KOPT-K1 (cell line): ENCODE measurements around the gene CTNNB1.

Source experiments
- H3K27ac ChIP-seq: fragments of 200-600 bp; sonication (generic); 2 replicates; pipeline ENCODE4 v1.5.1; 2016; ENCODE audit warnings: antibody characterized with exemption, mild to moderate bottlenecking, low read depth, low read length; ENCODE audit not compliant: poor library complexity, severe bottlenecking
- H3K36me3 ChIP-seq: fragments of 200-600 bp; sonication (generic); 2 replicates; pipeline ENCODE4 v1.5.1; 2017; ENCODE audit warnings: antibody characterized with exemption, mild to moderate bottlenecking, low read length, moderate library complexity; ENCODE audit not compliant: insufficient read depth
- H3K9me3 ChIP-seq: fragments of 200-600 bp; sonication (generic); 2 replicates; pipeline ENCODE4 v1.5.1; 2017; ENCODE audit warnings: antibody characterized with exemption, low read length, mild to moderate bottlenecking; ENCODE audit not compliant: insufficient read depth, poor library complexity, severe bottlenecking

CTNNB1 gene

GRCh38 chr3:41222012-41222411 is 22.7 kb downstream of the CTNNB1 start:
- no peak overlapping the region for H3K27ac ChIP-seq
- H3K36me3 ChIP-seq = peaks cover 34% of the 10 kb centered on the region

GRCh38 chr3:41222501-41222900 is 23.2 kb downstream of the CTNNB1 start:
- Histone ChIP-seq H3K36me3 (peaks cover 39% of the 10 kb centered on the region), H3K9me3 (no peaks in the 10 kb centered on the region), H3K27ac (no peak overlapping the region)

More at GRCh38 chr3:41222012-41222411, 22.7 kb downstream of the CTNNB1 start:
- no peaks in the 10 kb centered on the region for H3K9me3 ChIP-seq

GRCh38 chr3:41223078-41223477 is 23.8 kb downstream of the CTNNB1 start:
- H3K36me3 ChIP-seq = peaks cover 45% of the 10 kb centered on the region
- no peaks in the 10 kb centered on the region for H3K9me3 ChIP-seq

GRCh38 chr3:41223691-41224090 is 24.4 kb downstream of the CTNNB1 start:
- H3K27ac ChIP-seq = no peak overlapping the region
- peaks cover 51% of the 10 kb centered on the region for H3K36me3 ChIP-seq
- no peaks in the 10 kb centered on the region for H3K9me3 ChIP-seq

More at GRCh38 chr3:41223078-41223477, 23.8 kb downstream of the CTNNB1 start:
- H3K27ac ChIP-seq = no peak overlapping the region

GRCh38 chr3:41224120-41224806 is 25.0 kb downstream of the CTNNB1 start:
- Histone ChIP-seq H3K27ac (no peak overlapping the region), H3K9me3 (no peaks in the 10 kb centered on the region), H3K36me3 (peaks cover 57% of the 10 kb centered on the region)

- H3K9me3 ChIP-seq = no peaks in the 10 kb centered on the region
- no peak overlapping the region for H3K27ac ChIP-seq
- peaks cover 100% of the 10 kb centered on the region for H3K36me3 ChIP-seq
Measured at GRCh38 chr3:41234823-41235721, 35.8 kb downstream of the CTNNB1 start.

GRCh38 chr3:41236228-41236627 is 36.9 kb downstream of the CTNNB1 start:
- H3K9me3 ChIP-seq = no peaks in the 10 kb centered on the region
- no peak overlapping the region for H3K27ac ChIP-seq

GRCh38 chr3:41237907-41238306 is 38.6 kb downstream of the CTNNB1 start:
- peaks cover 98% of the 10 kb centered on the region for H3K36me3 ChIP-seq
- H3K27ac ChIP-seq = no peak overlapping the region
- H3K9me3 ChIP-seq = no peaks in the 10 kb centered on the region

More at GRCh38 chr3:41236228-41236627, 36.9 kb downstream of the CTNNB1 start:
- peaks cover 100% of the 10 kb centered on the region for H3K36me3 ChIP-seq

GRCh38 chr3:41239587-41239986 is 40.3 kb downstream of the CTNNB1 start:
- peaks cover 82% of the 10 kb centered on the region for H3K36me3 ChIP-seq
- H3K27ac ChIP-seq = no peak overlapping the region
- no peaks in the 10 kb centered on the region for H3K9me3 ChIP-seq

- Histone ChIP-seq H3K36me3 (peaks cover 66% of the 10 kb centered on the region), H3K27ac (no peak overlapping the region), H3K9me3 (no peaks in the 10 kb centered on the region)
Measured at GRCh38 chr3:41241161-41241560, 41.9 kb downstream of the CTNNB1 start.

- peaks cover 58% of the 10 kb centered on the region for H3K36me3 ChIP-seq
- H3K9me3 ChIP-seq = no peaks in the 10 kb centered on the region
- no peak overlapping the region for H3K27ac ChIP-seq
Measured at GRCh38 chr3:41241800-41242571, 42.7 kb downstream of the CTNNB1 start.

- Histone ChIP-seq H3K36me3 (peaks cover 46% of the 10 kb centered on the region), H3K9me3 (no peaks in the 10 kb centered on the region), H3K27ac (no peak overlapping the region)
Measured at GRCh38 chr3:41243183-41243582, 43.9 kb downstream of the CTNNB1 start.

- H3K27ac ChIP-seq = no peak overlapping the region
- H3K36me3 ChIP-seq = peaks cover 30% of the 10 kb centered on the region
Measured at GRCh38 chr3:41244620-41245336, 45.5 kb downstream of the CTNNB1 start.

More at GRCh38 chr3:41244620-41245336, 45.5 kb downstream of the CTNNB1 start:
- no peaks in the 10 kb centered on the region for H3K9me3 ChIP-seq
